Right forelimb (tissue), 1 donor: Measurements from ENCODE around the gene KRT33A.

Experiments
- DNase-seq: peaks from one replicate; pipeline ENCODE4 v3.0.0-alpha.2; 2018

The KRT33A gene

DNA sequence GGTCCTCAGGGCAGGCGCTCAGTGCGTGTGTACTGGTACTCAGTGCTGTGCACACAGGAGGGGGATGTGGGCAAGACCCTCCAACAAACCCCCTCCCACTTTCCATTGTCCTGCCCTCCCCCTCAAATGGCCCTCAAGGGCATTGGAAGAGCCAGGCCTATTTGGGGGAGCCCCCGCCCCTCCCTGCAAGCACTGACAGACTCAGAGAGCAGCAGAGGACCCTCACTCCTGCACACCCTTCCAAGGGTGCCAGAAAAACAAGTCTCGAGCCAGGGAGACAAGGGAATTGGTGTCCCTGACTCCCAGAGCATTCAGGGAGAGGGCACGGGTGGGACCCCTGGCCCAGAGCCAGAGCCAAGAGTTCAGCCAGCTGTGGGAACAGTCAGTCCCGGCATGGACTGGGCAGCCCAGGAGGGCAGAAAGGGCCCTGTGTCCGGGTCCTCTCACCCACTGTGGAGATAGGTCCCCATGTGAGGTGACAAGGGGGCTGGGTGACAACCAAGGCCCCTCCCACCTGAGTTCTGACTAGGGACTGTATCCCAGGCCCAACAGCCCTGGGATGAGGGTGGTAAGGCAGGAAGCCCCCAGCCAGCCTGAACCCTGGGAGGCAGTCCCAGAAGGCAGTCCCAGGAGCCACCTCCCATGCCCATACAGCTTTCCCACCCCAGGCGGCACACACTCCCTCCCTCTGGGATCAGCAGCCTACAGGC is 23.1 kb downstream of the KRT33A start:
- DNase-seq, result no peak

DNA sequence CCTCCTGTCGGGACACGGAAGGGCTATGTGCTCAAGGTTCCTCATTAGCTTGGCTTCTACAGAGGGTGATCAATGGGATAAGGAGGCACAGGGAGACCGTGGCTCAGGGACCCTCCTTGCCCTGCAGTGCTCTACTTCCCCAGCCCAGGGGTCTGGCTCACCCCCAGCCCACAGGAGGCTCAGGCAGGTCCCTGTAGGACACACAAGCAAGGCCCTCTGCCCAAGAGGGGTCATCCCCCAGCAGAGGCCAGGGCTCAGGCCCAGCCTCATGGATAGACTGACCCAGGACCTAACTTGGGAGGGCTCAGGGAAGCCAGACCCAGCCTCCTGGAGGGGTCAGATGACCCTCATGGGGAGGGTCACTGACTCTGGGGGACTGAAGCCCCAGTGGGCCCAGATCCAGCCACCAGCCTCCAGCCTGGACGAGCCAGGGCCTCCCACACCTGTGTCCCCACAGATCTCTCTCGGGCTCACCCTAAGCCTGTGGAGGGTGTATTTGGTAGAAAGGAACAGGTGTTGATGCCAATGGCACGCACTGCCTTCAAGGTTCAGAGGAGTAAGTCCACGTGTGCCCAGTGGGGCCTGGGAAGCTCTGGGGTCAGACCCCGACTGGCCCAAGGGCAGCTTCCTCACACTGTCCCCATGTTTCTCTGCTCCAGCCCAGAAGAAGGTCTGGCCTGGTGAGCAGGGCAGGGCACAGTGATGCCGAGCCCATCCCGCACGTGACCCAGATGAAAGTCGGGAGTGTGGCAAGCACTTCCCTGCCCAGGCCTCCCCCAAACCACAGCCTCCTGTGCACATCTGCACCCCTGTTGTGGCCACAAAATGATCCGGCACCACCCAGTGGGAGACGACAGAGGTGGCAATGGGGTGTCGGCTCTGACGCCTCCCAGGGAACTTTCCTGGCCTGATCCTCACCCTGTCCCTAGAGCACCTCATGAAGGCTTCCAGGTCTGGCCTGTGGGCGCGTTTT is 24.2 kb downstream of the KRT33A start:
- no peak for DNase-seq

DNA sequence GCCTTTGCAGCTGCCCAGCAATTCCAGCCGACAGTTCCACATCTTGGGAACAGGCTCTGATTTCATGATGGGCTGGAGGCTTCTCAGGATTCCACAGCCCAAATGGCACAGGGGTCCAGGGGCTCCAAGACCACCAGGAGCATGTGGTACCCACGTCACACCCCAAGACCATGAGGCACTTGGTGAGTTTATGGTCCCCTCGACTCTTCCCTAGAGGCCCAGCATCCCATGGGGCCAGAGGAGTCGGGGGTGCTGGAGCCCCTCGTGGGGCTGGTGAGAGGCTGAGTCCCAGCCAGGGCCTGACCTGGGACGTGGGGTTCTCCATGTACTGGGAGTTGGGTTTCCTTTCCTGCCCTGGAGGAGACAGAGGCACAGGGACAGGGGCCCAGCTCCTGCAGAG is 25.0 kb downstream of the KRT33A start:
- DNase-seq, result no peak

DNA sequence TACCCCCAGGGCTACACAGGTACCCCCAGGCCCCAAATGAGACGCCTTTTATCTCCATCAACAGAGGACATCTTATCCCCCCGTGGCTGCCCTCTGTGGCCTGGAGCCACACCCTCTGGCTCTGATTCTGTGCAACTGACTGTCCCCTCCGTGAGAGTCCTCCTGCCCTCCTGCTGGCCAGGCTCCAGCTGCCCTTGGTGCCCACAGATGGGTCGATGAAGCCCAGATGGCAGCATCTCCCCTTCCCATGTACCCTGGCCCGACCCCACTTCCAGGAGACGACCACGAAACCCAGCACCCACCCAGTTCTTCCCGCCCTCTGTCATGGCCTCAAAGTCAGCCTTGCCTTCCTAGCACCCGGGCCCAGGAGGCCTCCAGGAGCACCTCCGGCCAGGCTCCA is 25.5 kb downstream of the KRT33A start:
- DNase-seq, result no peak

DNA sequence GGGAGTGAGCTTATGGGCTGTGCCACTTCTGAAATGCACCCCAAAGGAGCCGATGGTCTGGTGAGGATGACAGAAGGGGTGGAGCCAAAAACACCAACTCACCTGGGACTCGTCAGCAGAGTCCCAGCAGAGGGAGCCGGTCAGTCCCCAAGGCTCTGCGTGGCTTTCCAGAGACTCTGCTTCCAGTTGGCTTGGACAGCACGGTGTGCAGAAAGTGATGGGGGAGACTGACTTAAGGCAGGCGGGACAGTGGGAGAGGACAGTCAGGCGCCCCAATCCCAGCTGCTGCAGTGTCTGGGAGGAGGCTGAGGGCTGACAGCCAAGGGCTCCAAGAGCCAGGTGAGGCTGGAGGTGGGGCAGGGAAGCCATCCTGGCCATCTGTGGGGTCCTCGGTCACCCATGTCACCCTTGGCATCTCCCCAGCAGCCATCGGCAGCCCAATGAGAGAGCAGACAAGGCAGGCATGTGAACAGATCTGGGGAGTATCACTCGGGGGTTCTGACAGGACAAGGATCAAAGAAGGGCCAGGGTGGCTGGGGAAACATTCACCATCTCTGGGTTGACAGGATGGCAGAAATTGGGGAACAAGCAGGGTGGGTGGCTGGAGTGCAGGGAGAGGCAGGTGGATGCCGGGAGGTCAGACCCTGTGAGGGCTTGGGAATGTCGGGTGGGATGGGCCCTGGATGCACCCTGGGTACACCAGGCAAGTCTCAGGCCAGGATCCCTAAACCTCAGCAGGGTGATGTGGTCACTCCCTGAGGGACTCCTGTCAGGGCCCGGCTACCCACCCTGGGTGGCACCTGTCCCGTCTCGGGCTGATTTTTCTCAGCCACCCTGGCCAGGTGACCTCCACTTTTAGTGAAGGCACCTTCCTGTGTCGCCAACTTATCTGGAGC is 26.2 kb downstream of the KRT33A start:
- DNase-seq, result no peak

DNA sequence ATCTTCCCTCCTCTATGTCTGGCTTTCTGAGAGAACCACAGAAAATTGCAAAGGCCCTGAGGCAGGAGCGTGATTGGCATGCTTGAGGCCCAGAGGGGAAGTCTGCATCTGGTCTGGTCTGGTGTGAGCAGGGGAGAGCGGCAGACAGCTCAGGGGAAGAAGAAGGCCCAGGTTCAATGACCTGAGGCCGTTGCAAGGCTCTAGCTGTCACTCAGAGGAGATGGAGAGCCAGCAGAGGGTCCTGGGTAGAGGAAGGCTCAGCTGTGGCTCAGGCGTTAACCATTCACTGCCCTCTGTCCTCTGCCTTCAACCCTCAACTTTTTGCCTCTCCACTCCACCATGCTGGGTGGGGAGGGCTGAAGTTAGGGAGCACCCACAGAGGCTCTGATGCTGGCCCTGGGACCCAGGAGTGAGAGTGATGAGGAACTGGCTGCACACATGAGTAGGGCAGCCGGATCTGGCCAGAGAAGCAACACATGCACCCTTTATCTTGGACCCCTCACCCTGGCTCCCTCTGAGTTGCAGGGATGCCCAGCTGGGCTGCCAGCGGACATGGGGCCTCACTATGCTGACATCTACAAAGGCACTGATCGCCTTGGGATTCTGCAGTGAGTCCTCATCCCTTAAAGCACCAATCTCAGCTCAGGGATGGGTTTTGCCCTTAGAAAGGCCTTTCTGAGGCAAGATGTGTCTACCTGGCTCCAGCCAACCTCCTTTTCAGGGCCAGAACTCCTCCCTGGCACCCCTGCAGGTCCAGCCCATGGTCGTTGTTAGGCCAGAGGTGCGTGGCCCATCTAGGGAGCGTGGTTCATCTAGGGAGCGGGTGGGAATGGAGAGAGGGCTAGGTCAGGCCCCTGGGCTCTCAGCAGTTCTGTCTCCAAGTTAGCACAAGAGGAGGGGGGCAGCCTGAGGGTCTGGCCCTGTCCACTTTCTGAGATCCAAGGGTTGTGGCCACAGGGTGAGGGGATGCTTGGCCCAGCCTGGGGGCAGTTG is 27.4 kb downstream of the KRT33A start:
- DNase-seq, result no peak

DNA sequence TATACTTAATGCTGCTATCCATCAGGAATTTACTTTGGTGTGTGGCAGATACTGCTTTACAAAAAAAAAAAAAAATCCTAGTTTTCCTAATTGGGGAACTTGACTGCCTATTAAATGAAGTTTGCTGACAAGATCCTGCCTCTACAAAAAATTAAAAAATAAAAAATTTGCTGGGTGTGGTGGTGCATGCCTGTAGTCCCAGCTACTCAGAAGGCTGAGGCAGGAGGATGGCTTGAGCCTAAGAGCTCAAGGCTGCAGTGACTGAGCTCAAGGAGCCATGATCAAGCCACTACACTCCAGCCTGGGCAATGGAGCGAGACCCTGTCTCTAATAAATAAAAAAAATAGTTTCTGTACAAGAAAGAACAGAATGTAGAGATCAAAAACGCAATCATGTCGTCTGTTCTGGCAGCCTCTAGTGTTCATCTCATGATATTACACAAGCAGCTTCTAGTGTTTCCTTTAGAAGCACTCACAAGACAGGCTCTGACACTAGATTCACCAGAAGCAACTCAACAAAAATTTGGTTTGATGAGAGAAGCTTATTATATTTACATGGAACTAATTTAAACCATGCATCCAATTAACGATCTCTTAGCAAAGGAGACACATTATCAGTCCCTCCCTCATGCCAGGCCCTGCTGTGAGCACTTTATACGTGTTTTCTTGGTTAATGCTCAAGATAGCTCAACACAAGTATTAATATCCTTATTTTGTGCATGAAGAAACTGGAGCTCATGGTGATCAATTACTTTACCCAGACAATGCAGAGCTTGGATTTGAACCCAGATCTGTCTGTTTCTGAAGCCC is 28.3 kb downstream of the KRT33A start:
- no peak for DNase-seq

DNA sequence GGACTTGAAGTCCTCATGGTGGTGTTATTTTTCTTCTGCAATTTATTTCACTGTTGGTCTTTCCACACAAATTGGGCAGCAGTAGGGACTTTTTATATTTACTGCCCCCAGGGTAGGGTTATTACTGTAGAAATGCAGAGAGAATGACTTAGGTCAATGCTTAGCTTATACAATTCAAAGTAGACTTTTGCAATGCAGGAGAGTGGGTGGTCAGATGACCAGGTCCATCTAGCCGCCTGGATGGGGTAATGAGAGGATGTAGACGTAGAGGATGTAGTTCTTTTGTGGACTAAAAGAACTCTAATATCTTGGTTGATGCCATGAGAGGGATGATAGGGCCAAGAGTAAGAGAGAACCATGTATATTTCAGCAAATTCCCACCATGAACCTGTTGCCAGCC is 32.4 kb downstream of the KRT33A start:
- no peak for DNase-seq

DNA sequence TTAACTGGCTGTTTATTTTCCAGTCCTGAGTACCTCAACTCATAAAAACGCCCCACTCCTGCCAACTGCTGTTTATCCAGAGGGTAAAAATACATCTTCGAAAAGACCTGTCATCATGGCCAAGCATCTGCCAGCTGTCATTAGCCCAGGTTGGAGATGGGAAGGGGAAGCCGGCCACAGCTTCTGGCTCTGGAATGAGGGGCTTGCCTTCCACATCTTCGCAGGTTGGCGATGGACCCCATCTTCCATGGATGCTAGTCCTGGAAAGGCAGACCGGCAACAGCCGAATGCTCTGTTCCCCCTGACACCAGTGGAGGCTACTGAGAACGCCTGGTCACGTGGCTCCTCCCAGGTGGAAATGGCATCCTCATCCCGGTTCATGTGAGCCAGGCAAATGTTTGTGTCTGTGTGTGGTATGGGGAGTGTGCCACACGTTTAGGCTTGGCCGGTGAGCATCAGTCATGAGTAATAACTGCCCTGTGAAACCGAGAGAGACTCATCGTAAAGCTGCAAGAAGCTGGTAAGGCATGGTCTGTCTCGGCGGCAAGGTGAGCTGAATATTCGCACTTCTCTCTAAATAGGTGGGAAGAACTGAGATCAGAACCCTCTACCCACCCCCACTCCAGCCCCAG is 34.7 kb downstream of the KRT33A start:
- no peak for DNase-seq

DNA sequence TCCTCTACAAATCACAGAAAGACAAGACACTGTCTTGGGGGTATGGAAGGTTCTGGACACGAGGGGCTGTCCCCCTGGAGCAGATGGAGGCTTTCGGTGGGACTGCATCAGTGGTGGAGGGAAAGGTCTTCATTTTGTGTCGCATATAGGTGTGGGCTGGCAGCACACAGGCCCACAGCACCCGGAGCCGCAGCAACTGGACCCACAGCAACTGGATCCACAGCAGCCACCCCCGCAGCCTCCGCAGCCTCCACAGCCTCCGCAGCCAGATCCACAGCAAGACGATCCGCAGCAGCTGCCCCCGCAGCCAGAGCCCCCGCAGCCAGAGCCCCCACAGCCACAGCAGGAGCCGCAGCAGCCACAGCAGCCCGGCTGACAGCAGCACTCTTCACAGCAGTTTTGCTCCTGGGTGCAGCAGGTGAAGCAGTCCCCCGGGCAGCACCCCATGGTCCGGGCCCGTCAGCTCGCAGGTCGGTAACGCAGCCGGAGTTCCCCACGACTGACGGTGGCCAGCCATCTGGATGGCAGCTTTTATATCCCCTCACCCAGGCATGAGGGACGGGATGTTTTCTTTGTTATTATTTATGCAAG is 35.3 kb downstream of the KRT33A start, which contains the start of gene KRTAP17-1:
Gene KRTAP17-1 (minus strand): TSS at position 507 of the 591 bp plus-strand sequence. CDS start 60 bp downstream, at position 447.
- DNase-seq, result no peak

DNA sequence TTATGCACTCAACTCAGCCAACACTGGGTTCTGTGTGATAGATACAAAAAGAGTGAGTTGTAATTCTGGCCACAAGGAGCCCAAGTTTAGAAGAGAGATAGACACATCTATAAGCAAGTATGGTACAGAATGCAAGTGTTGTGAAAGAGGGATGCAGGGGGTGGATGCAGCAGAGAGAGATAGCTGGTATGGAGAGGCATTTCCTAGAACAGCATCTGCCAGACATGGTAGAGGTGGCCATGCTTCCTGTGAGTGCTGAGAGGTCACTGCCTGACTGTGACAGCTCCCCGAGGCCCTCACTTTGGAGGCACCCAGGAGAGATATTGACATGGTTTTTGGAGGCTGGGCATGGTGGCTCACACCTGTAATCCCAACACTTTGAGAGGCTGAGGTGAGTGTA is 39.5 kb downstream of the KRT33A start:
- DNase-seq, result no peak

DNA sequence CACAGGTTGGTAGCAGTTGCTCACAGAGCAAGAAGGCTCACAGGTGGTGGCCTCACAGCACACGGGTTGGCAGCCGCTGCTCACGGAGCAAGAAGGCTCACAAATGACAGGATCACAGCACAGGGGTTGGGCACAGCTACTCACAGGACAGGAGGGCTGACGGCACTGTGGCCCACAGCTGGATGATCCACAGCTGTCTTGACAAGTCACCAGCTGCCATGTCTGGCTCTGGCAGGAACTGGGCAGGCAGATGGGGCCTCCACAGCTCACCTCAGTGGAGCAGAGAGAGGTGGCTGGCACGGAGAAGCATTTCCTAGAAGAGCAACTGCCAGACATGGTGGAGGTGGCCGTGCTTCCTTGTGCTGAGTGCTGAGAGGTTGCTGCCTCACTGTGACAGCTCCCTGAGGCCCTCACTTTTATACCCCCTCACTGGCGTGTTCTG is 41.7 kb downstream of the KRT33A start, which contains the start of gene KRTAP16-1:
Gene KRTAP16-1 (minus strand): TSS at position 392 of the 442 bp plus-strand sequence. CDS start 56 bp downstream, at position 336.
- DNase-seq, result no peak

DNA sequence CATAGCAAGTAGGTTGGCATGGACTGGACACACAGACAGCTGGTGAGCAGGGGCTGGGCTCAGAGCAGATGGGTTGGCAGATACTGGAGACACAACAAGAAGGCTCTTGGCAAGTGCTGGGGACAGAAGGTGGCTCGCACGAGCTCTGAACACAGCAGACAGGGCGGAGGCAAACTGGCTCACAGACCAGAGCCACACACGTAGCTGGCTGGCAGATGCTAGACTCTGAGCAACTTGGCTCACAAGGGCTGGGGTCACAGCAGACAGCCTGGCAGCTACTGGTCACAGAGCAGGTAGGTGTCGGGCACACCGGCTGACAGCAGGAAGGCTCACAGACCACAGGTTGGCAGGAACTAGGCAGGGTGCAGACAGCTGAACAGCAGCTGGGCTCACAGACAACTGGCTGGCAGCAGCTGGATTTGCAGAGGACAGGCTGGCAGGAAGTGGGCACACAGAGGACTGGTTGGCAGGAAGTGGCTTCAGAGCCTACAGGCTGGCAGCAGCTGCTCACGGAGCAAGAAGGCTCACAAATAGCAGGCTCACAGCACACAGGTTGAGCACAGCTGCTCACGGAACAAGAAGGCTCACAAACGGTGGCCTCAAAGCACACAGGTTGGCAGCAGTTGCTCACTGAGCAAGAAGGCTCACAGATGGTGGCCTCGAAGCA is 42.2 kb downstream of the KRT33A start:
- DNase-seq, result peak; percentile 72

DNA sequence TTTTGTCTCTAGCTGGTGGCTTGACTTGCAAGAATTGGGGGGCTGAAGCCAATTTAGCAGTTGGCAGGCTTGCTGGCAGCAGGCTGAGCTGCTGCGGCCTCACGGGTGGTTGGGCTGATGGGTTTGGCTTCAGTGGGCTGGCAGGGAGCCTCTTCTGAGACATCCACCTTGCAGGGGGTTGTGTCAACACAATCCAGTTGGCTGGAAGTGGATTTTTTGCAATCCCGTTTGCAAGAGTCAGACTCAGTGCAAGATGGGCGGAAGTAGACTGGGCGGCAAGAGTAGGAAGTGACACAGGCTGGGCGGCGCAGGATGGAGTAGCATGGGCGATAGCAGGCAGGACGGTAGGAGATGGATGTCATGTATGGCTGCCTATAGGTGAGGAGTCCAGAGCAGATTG is 43.0 kb downstream of the KRT33A start:
- DNase-seq, result no peak

DNA sequence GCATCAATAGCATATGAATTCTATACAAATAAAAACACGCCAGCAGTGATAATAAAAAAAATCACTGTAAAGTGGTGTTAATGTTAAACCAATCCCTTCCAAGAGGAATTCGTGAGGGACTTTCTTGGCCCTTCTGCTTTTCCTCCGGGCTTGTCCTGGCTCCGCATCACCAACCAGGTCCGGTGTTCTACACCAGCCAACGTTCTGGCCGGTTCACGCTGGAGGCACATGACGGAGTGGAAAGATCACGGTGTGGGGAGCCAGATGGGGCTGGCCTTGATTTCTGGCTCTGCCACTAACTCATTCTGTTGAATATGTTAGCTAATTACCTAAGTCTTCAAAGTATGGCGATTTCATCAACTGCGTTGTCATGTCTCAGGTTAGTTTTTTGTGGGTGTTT is 46.5 kb downstream of the KRT33A start:
- no peak for DNase-seq

DNA sequence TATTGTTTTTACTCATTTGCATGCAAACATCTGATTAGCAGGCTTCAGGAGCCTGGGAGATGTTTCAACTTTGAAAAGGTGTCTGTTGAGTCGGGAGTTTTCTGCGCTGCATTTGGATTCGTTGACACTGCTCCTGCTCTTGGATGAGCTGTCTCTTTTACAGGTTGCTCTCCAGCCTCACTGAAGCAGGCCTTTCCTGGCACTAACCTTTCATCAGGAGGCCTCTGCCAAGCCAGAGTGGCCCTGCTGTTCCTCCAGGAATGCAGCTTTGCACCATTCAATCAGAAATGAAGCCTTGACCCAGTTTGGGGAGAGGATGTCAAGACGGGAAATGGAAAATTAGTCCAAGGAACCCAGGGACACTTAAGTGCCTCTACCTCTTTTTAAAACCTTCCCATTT is 47.6 kb downstream of the KRT33A start:
- DNase-seq, result no peak

DNA sequence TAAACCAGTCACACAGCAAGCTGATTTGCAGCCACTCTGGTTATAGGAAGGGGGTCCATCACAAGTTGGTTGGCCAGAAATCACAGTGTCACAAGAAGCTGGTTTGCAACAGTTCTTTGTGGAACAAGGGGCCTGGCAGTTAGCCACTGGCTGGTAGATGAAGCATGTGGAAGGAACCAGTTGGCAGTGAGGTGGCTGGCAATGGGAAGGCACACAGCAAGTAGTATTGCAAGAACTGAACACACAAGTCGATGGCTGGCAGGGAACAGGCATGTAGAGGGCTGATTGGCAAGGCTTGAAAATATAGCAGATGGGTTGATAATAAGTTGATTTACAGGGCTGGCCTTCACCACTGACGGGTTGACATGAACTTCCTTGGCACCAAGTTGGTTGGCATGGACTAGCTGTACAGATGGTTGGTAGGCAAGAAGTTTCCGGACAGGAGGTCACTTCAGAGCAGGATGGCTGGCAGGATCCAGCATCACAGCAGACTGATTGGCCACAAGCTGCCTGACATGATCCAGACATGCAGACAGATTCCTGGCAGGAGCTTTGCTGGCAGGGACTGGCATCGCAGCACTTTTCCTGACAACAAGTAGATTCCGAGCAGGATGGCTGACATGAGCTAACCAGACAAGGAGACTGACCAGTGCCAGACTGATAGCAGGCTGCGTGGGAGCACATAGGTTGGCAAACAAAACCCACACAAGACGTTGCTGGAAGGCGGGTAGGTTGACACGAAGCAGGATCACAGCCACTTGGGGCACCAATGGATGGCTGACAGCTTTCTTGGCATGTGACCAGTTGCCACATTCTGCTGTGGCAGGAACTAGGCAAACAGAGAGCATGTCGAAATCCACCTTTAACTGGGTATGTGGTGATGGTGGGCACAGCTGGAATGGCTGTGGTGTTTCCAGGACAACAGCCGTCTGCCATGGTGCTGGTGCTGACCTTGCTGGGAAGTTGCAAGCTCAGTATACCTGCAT is 48.4 kb downstream of the KRT33A start, which contains the start of gene KRTAP29-1:
Gene KRTAP29-1 (minus strand): TSS at position 936 of the 986 bp plus-strand sequence. CDS start 0 bp downstream, at position 936.
- DNase-seq, result no peak
